ENCODE results near the gene ZNF575. TPM values are rescaled to one million over a fixed set of nuclear protein-coding genes. Genes with fewer than 3 reads are reported as not detected.

The ZNF575 gene
- total RNA-seq, 1 experiment from 2014 or later: not detected

DNA sequence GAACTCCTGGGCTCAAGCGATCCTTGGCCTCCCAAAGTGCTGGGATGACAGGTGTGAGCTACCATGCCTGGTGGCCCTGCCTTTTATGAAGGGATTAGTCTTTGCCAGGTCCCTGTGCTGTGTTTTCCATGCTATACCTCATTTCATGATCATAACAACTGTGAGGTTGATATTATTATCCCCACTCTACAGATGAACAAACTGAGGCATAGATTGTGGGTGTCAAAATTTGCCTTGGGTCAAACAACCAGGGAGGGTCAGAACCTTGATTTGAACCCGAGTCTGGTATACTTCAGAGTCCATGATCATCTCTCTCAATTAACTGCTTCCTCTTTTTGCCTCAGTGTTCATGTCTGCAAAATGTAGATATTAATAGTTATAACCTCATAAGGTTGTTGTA lies 49.5 kb downstream of the ZNF575 start:
- no peak overlapping the region for H3K14ac ChIP-seq (ENCODE audit: insufficient read depth, low read length)
- no peak overlapping the region for H3K23ac ChIP-seq (ENCODE audit: insufficient read length, low read depth, low read length)
- Mint-ChIP-seq H3K4me1 (peaks cover 21 to 30% of the 10 kb centered on the region in 2 experiments), H3K4me3 (no peak overlapping the region), H3K27me3 (ENCODE audit: low read depth) (no peaks in the 10 kb centered on the region), H3K9me3 (no peaks in the 10 kb centered on the region), H3K27ac (no peak overlapping the region), H3K36me3 (ENCODE audit: insufficient read depth in 1 of 3, low read depth in 3 of 3) (peaks cover 4 to 22% (median 15%) of the 10 kb centered on the region in 3 experiments; a peak in 4 of 7 replicates)
- TF ChIP-seq CTCF (conservative IDR thresholded peaks at IDR 0.05): no peak
- H3K79me1 ChIP-seq (ENCODE audit: insufficient read depth, low read depth, low read length, poor library complexity, severe bottlenecking): no peaks in the 10 kb centered on the region
- no peaks in the 10 kb centered on the region for H4K20me1 ChIP-seq (ENCODE audit: control insufficient read depth, insufficient read depth, insufficient read length)
- no peak overlapping the region for H2AK5ac ChIP-seq (ENCODE audit: insufficient read length, low read length)
- H3T11ph ChIP-seq (ENCODE audit: low read length): no peak overlapping the region
- H4K5ac ChIP-seq (ENCODE audit: insufficient read length, low read depth, low read length): no peak overlapping the region
- H3K79me2 ChIP-seq (ENCODE audit: insufficient read depth, low read length): no peaks in the 10 kb centered on the region
- no peaks in the 10 kb centered on the region for H3K9me3 ChIP-seq (ENCODE audit: control insufficient read depth, low read depth, low read length)
- no peak overlapping the region for H3K4ac ChIP-seq (ENCODE audit: low read depth, low read length)
- no peak overlapping the region for H2BK15ac ChIP-seq (ENCODE audit: low read depth, low read length)
- no peaks in the 10 kb centered on the region for H3K27me3 ChIP-seq (ENCODE audit: insufficient read depth, low read length)
- H2BK20ac ChIP-seq (ENCODE audit: low read depth, low read length, poor library complexity, severe bottlenecking): no peak overlapping the region
- H2AFZ ChIP-seq (ENCODE audit: low read length): no peak overlapping the region
- H3K27ac ChIP-seq (ENCODE audit: insufficient read length, low read depth, low read length): no peak overlapping the region
- H2BK120ac ChIP-seq (ENCODE audit: low read depth, low read length, poor library complexity, severe bottlenecking): no peak overlapping the region
- no peak overlapping the region for H3K18ac ChIP-seq (ENCODE audit: insufficient read length, low read depth, low read length)
- no peaks in the 10 kb centered on the region for H3K4me1 ChIP-seq (ENCODE audit: insufficient read depth, low read length)
- no CpG with 5 or more reads among the region's 2 CpGs for WGBS (ENCODE audit: extremely low coverage, insufficient read length, low lambda C conversion rate)
- no peak overlapping the region for H2BK12ac ChIP-seq (ENCODE audit: insufficient read length, low read depth, low read length)
- H3K9ac ChIP-seq (ENCODE audit: extremely low read depth, insufficient read length, low read length): no peak overlapping the region
- H3K23me2 ChIP-seq (ENCODE audit: insufficient read length, low read depth, low read length, poor library complexity, severe bottlenecking): peaks cover 5% of the 10 kb centered on the region
- H2BK5ac ChIP-seq (ENCODE audit: insufficient read length, low read length): no peak overlapping the region
- no peak overlapping the region for H3K56ac ChIP-seq (ENCODE audit: insufficient read length, low read depth, low read length)
- no peak for DNase-seq
- H4K91ac ChIP-seq (ENCODE audit: insufficient read length, low read depth, low read length): no peak overlapping the region
- no peak overlapping the region for H4K8ac ChIP-seq (replicated peaks; ENCODE audit: insufficient read length, low read depth, low read length)
- no peak overlapping the region for H3K4me2 ChIP-seq (ENCODE audit: insufficient read depth, insufficient read length, low read length)
